Fibroblast of mammary gland (primary cell): ENCODE results near the gene PUM2.

Source experiments
- DNase-seq: peaks from one replicate; pipeline ENCODE4 v3.0.0-alpha.2; 2010; ENCODE audit warnings: low read depth
- H3K4me3 ChIP-seq: 2 replicates; pipeline ENCODE4 v1.5.1; 2011; ENCODE audit warnings: low read depth, mild to moderate bottlenecking, low read length, moderate library complexity; ENCODE audit not compliant: control insufficient read depth
- TF ChIP-seq, protein P1 (sequence below): conservative IDR thresholded peaks from 2 replicates; pipeline ENCODE4 v1.5.1; 2011; ENCODE audit warnings: low read depth, low read length, inconsistent platforms; ENCODE audit not compliant: control insufficient read depth, insufficient read depth

Gene PUM2

DNA sequence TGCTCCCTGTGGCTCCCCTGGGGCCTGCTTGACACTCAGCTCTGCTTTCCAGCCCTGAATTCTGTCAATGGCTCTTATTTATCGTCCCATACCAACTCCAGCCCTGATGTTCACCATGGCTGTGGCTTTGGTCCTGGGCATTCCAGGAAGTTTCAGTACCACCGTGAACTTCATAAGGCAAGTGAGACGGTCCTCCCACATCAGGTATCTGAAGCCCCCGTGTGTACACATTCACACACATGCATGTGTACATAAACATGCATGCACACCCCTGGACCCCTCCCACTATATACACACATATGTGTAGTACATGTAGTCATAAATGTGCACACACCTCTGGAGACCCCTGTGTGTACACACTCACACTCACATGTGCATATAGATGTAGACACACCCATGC lies 43.3 kb upstream of the PUM2 start:
- TF ChIP-seq, protein P1, sequence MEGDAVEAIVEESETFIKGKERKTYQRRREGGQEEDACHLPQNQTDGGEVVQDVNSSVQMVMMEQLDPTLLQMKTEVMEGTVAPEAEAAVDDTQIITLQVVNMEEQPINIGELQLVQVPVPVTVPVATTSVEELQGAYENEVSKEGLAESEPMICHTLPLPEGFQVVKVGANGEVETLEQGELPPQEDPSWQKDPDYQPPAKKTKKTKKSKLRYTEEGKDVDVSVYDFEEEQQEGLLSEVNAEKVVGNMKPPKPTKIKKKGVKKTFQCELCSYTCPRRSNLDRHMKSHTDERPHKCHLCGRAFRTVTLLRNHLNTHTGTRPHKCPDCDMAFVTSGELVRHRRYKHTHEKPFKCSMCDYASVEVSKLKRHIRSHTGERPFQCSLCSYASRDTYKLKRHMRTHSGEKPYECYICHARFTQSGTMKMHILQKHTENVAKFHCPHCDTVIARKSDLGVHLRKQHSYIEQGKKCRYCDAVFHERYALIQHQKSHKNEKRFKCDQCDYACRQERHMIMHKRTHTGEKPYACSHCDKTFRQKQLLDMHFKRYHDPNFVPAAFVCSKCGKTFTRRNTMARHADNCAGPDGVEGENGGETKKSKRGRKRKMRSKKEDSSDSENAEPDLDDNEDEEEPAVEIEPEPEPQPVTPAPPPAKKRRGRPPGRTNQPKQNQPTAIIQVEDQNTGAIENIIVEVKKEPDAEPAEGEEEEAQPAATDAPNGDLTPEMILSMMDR, result no peak
- DNase-seq, result no peak
- no peak overlapping the region for H3K4me3 ChIP-seq

DNA sequence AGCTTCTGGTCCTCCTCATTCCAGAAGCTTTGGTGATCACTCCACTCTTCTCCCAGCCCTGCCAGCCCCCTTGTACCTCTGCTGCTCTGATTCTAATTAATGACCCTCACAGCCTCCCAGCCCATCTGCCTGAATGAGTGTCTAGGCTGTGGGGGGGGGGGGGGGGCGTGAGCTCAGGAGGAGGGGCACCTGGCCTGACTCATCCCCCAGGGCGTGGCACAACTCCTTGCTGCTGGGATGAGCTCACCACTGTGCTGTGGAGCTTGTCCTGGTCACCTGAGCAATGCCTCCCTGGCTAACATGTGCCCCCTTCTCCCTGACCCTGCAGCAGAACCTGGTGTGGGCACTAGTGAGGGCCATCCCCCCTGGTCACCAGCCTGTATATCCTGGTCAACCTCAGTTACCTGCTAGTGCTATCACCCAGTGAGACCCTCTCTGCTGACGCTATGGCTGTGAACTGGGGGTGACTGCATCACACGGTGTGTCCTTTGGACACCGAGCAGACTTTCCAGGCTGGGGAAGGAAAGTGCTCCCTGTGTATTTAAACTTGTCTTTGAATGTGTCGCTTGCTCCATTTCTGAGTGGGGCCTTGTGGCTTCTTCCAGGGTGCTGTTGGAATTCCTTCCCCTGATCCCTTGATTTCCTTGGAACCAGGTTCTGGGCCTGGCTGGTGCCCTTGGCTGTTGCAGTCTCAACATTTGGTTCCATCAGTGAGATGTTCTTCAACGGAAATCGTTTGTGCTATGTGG lies 41.5 kb upstream of the PUM2 start:
- TF ChIP-seq, protein P1, result no peak
- H3K4me3 ChIP-seq, result no peak overlapping the region
- DNase-seq, result peak; percentile 38

DNA sequence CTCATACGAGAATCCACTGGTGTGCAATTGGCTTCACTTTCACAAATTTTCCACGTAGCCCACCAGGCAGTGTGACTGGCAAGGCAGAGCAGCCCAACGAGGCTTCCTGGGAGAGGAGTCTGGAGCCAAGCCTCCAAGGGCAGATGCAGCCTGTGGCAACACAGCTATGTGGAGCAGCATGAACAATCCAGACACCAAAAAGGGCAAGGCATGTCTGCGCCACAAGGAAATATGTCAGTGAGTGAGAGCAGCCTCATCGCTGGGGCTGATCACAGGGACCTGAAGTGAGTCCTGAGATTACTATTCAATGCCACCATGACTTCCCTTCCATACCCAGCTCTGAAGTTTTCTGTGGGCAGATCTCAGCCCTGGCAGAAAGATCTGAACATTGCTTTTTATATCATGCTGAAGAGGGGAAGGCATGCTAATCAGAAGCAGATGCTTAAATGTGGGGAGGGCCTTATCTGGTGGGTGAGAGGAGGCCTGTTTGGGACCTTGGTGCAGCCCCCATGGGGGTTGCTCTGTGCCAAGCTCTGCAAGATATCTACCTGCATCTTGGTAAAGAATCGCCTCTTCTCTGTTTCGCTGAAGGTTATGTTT lies 40.0 kb upstream of the PUM2 start:
- no peak overlapping the region for H3K4me3 ChIP-seq
- no peak for DNase-seq
- TF ChIP-seq, protein P1, result no peak

DNA sequence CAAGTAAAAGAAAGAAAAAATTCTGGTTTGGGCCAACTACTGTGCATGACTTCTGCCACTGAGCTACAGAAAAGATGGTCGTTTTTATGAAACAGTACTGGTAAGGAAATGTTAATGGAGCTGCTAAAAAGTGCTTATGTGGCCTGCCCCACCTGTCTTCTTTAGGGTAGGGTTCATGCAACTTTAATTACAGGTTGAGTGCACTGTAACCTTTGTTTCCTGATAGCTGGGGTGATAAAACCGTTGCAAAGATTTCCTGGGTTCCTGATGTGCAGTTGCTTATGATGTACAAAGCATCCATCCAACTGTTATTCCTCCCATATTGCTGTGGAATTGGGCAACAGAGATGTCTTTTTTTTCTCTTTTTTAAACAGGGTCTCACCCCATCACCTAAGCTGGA lies 34.3 kb upstream of the PUM2 start:
- TF ChIP-seq, protein P1, result no peak
- no peak overlapping the region for H3K4me3 ChIP-seq
- no peak for DNase-seq

DNA sequence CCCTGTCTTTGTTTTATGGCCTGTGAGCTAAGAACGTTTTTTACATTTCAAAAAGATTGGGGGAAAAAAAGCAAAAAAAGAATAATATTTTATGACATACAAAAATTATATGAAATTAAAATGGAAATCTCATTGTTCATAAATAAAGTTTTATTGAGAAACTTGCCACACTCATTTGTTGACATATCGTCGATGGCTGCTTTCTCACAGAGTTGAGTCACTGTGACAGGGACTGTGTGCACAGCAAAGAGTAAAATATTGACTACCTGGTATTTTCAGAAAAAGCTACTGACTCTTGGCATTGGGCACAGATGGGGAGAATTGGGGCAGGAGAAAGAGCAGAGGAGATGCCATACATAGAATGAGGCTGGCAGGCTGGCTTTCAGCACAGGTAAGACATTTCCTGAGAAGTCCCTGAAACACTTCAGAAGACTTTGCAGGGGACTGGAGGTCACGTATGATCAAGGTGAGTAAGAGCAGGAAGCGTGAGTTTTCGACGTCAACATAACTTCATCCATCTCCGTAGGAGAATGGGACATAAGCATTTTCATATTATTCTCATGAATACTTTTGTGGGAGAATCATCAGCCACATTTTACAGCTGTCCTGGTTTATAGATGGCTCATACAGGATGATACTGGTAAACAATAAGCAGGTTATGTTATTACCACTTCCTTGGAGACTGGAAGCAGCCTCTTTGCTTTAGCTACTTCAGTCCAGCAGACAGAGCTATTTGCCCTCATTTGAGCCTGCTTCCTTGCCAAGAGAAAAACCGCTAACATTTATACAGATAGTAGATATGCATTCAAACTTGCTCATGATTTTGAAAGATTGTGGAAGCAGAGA lies 32.5 kb upstream of the PUM2 start:
- DNase-seq, result peak; percentile 52
- TF ChIP-seq, protein P1, result no peak
- no peak overlapping the region for H3K4me3 ChIP-seq

DNA sequence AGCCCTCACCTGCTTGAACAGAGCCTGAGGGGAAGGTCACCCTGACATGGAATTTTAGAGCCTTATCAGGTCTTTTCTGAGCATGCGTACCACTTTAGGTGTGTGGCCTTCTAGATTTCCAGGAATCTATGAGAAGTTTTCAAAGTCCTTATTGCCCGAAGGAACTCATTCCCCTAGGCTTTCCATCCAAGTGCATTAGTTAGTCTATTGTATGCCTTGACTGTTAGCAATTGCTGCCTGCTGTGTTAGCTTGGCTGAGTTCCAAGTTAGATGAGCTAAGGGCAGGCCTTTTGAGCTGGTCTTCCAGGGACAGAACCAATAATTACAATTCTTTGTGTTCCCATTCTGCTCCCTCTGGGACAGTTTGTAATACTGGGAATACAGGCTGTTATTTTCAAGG lies 30.8 kb upstream of the PUM2 start:
- DNase-seq, result peak; percentile 68
- no peak overlapping the region for H3K4me3 ChIP-seq
- TF ChIP-seq, protein P1, result no peak
